Activated CD4-positive, alpha-beta T cell treated with anti-CD3 and anti-CD28 coated beads for 36 hours (primary cell): ENCODE measurements around the gene GRIN1. TPM values are rescaled to one million over a fixed set of nuclear protein-coding genes. Genes with fewer than 3 reads are reported as not detected.

Experiments used
- ATAC-seq: fragments of 200-7000 bp; cut with Tn5 transposase; one replicate; pipeline ENCODE4 v1.10.0; 2021; ENCODE audit warnings: mild to moderate bottlenecking, moderate library complexity
- CTCF ChIA-PET: fragments of 350-600 bp; sonication (Branson Sonifier 250); formaldehyde crosslinking; loops from one replicate; lab custom pipeline; 2021; ENCODE audit warnings: antibody characterized with exemption; lab: Charles Lee
- POLR2A ChIA-PET: fragments of 350-600 bp; sonication (Branson Sonifier 250); formaldehyde crosslinking; loops from one replicate; lab custom pipeline; 2021; ENCODE audit warnings: antibody characterized with exemption, inconsistent platforms; lab: Charles Lee
- DNase-seq: peaks from one replicate; pipeline ENCODE4 v3.0.0-alpha.2; 2020
- H3K27ac Mint-ChIP-seq: one replicate; pipeline ENCODE4 v1.8.0; 2021; ENCODE audit warnings: mixed read lengths
- H3K27me3 Mint-ChIP-seq: one replicate; pipeline ENCODE4 v1.8.0; 2021; ENCODE audit warnings: mixed read lengths
- H3K36me3 Mint-ChIP-seq: one replicate; pipeline ENCODE4 v1.8.0; 2021; ENCODE audit warnings: low read depth, mixed read lengths
- H3K4me1 Mint-ChIP-seq: one replicate; pipeline ENCODE4 v1.8.0; 2021; ENCODE audit warnings: mixed read lengths
- H3K4me3 Mint-ChIP-seq: one replicate; pipeline ENCODE4 v1.8.0; 2021; ENCODE audit warnings: mild to moderate bottlenecking, moderate library complexity, mixed read lengths
- H3K9me3 Mint-ChIP-seq: one replicate; pipeline ENCODE4 v1.8.0; 2021; ENCODE audit warnings: low read depth, mixed read lengths
- intact Hi-C, 2 experiments: fragments of 100-400 bp; cut with DNase I in 1 of 2; cut with micrococcal nuclease in 1 of 2; formaldehyde crosslinking; loops; one replicate each; pipeline versions ENCODE4 v1.14.2 to v1.15.1; 2022 to 2024; cut with DNase I, micrococcal nuclease
- total RNA-seq, 2 experiments: library from RNA; stranded (reverse); gene quantifications; one replicate each; pipeline ENCODE4 v1.2.3, GENCODE V29; 2021

Gene GRIN1
- total RNA-seq, 2 experiments from 2014 or later: 0.14 TPM; not detected in 1

GRCh38 chr9:137200311-137201204 lies 61.6 kb downstream of the GRIN1 start, which contains the start of gene TPRN:
TSS of gene TPRN (minus strand) at chr9:137200741. CDS start at chr9:137200711, 30 bp downstream.
- peak within 1 kb of the TSS; percentile 79 for H3K4me3 Mint-ChIP-seq
- POLR2A ChIA-PET: interaction anchor here (0.5 to 1.2 kb wide), 7 partner anchors 12 to 425 kb away, joined by 3 to 8 read pairs (median 4); partner anchors contain the start of genes SSNA1 and TUBB4B
- peaks cover 1% of the 10 kb centered on the region for H3K36me3 Mint-ChIP-seq
- H3K9me3 Mint-ChIP-seq: no peaks in the 10 kb centered on the region
- intact Hi-C loops: loop anchor here (1.0 to 5.0 kb wide), 13 partner anchors 12 to 717 kb away; partner anchors contain the start of genes ANAPC2 (in 2 of the 2), SSNA1 (in 2 of the 2), ABCA2 (in 1 of the 2) and EXD3 (in 1 of the 2)
- peaks cover 29% of the 10 kb centered on the region for H3K4me1 Mint-ChIP-seq
- H3K27me3 Mint-ChIP-seq: no peaks in the 10 kb centered on the region
- peak; percentile 99 for DNase-seq
- peak within 1 kb of the TSS; percentile 76 for H3K27ac Mint-ChIP-seq
- CTCF ChIA-PET: interaction anchor here (0.7 to 1.1 kb wide), 7 partner anchors 10 to 114 kb away, joined by 3 to 5 read pairs (median 4); partner anchors contain the start of genes MAN1B1, NELFB, RNF224 and TUBB4B
- ATAC-seq: peak; percentile 99

- Mint-ChIP-seq H3K4me1 (peaks cover 30% of the 10 kb centered on the region), H3K36me3 (peaks cover 4% of the 10 kb centered on the region), H3K27ac (peak overlapping the region; percentile 76), H3K4me3 (peak overlapping the region; percentile 79), H3K27me3 (no peaks in the 10 kb centered on the region), H3K9me3 (no peaks in the 10 kb centered on the region)
- no peak for DNase-seq
- ATAC-seq: no peak
- CTCF ChIA-PET: interaction anchor here (0.7 to 1.3 kb wide), 9 partner anchors 10 to 115 kb away, joined by 3 to 5 read pairs (median 4); partner anchors contain the start of genes ANAPC2, MAN1B1, NELFB and RNF224
- POLR2A ChIA-PET: interaction anchor here (0.5 to 1.2 kb wide), 7 partner anchors 12 to 424 kb away, joined by 3 to 8 read pairs (median 4); partner anchors contain the start of genes SSNA1 and TUBB4B
- intact Hi-C loops: loop anchor here in 1 of 2 experiments (5.0 kb wide), 1 partner anchor 314 kb away; the partner anchor contains the start of gene TRAF2
Measured at GRCh38 chr9:137201205-137201868, 62.4 kb downstream of the GRIN1 start.

GRCh38 chr9:137202966-137203365 lies 64.0 kb downstream of the GRIN1 start:
- Mint-ChIP-seq H3K4me3 (no peak overlapping the region), H3K27ac (no peak overlapping the region), H3K36me3 (peaks cover 14% of the 10 kb centered on the region), H3K9me3 (no peaks in the 10 kb centered on the region), H3K27me3 (no peaks in the 10 kb centered on the region), H3K4me1 (peaks cover 43% of the 10 kb centered on the region)
- ATAC-seq (no peak), DNase-seq (no peak)
- intact Hi-C loops: loop anchor here in 1 of 2 experiments (5.0 kb wide), 1 partner anchor 316 kb away; the partner anchor contains the start of gene TRAF2
- ChIA-PET CTCF (interaction anchor here (1.9 kb wide), 1 partner anchor 34 kb away, joined by 5 read pairs; no protein-coding TSS in a partner anchor), POLR2A (no interaction called here)

- Mint-ChIP-seq H3K36me3 (peaks cover 18% of the 10 kb centered on the region), H3K27me3 (no peaks in the 10 kb centered on the region), H3K4me3 (peak overlapping the region; percentile 93), H3K27ac (peak overlapping the region; percentile 93), H3K9me3 (no peaks in the 10 kb centered on the region), H3K4me1 (peaks cover 39% of the 10 kb centered on the region)
- intact Hi-C loops: loop anchor here (1.0 to 5.0 kb wide), 9 partner anchors 15 to 317 kb away; partner anchors contain the start of genes TUBB4B (in 2 of the 2), ANAPC2 (in 1 of the 2), DPP7 (in 1 of the 2) and NELFB (in 1 of the 2)
- ChIA-PET CTCF (interaction anchor here (0.6 to 2.4 kb wide), 5 partner anchors 18 to 363 kb away, joined by 3 to 11 read pairs (median 5); partner anchors contain the start of genes RNF208 and RNF224), POLR2A (interaction anchor here (0.7 to 1.0 kb wide), 2 partner anchors 50 to 121 kb away, joined by 3 read pairs; partner anchors contain the start of gene NELFB)
- ATAC-seq (no peak), DNase-seq (no peak)
Measured at GRCh38 chr9:137204731-137205125, 65.8 kb downstream of the GRIN1 start.

GRCh38 chr9:137205126-137206069 lies 66.4 kb downstream of the GRIN1 start, which contains the start of the genes NDOR1 and TMEM203:
TSS of gene NDOR1 (plus strand) at chr9:137205700. CDS start at chr9:137205778, 78 bp downstream.
TSS of gene TMEM203 (minus strand) at chr9:137205648. CDS start at chr9:137205414, 234 bp downstream.
- H3K9me3 Mint-ChIP-seq: no peaks in the 10 kb centered on the region
- no peaks in the 10 kb centered on the region for H3K27me3 Mint-ChIP-seq
- ChIA-PET POLR2A (interaction anchor here (0.7 kb wide), 1 partner anchor 122 kb away, joined by 3 read pairs; no protein-coding TSS in a partner anchor), CTCF (interaction anchor here (0.8 to 2.4 kb wide), 3 partner anchors 18 to 364 kb away, joined by 4 to 11 read pairs (median 9); partner anchors contain the start of genes RNF208 and RNF224)
- H3K27ac Mint-ChIP-seq: peak within 1 kb of the TSS; percentile 93
- H3K36me3 Mint-ChIP-seq: peaks cover 20% of the 10 kb centered on the region
- DNase-seq (peak; percentile 97), ATAC-seq (peak; percentile 53)
- peak within 1 kb of the TSS; percentile 93 for H3K4me3 Mint-ChIP-seq
- intact Hi-C loops: loop anchor here (1.0 to 2.0 kb wide), 8 partner anchors 16 to 91 kb away; partner anchors contain the start of genes TUBB4B (in 2 of the 2), ANAPC2 (in 1 of the 2), DPP7 (in 1 of the 2) and NELFB (in 1 of the 2)
- peaks cover 39% of the 10 kb centered on the region for H3K4me1 Mint-ChIP-seq

- intact Hi-C loops: no loop called here
- ATAC-seq: no peak
- no peaks in the 10 kb centered on the region for H3K9me3 Mint-ChIP-seq
- no peak for DNase-seq
- peak overlapping the region; percentile 93 for H3K4me3 Mint-ChIP-seq
- ChIA-PET POLR2A (interaction anchor here (0.6 kb wide), 1 partner anchor 804 kb away, joined by 3 read pairs; no protein-coding TSS in a partner anchor), CTCF (interaction anchor here (1.2 to 1.9 kb wide), 3 partner anchors 10 to 30 kb away, joined by 3 to 8 read pairs (median 4); a partner anchor contains a TSS)
- peak overlapping the region; percentile 84 for H3K27ac Mint-ChIP-seq
- H3K36me3 Mint-ChIP-seq: peaks cover 20% of the 10 kb centered on the region
- no peaks in the 10 kb centered on the region for H3K27me3 Mint-ChIP-seq
- peaks cover 35% of the 10 kb centered on the region for H3K4me1 Mint-ChIP-seq
Measured at GRCh38 chr9:137206602-137207001, 67.6 kb downstream of the GRIN1 start.

- no peak overlapping the region for H3K27ac Mint-ChIP-seq
- H3K4me3 Mint-ChIP-seq: no peak overlapping the region
- CTCF ChIA-PET: interaction anchor here (1.0 to 1.7 kb wide), 2 partner anchors 11 to 22 kb away, joined by 3 to 4 read pairs; partner anchors contain the start of gene TPRN
- H3K9me3 Mint-ChIP-seq: no peaks in the 10 kb centered on the region
- no peak for DNase-seq
- H3K4me1 Mint-ChIP-seq: peaks cover 11% of the 10 kb centered on the region
- no peaks in the 10 kb centered on the region for H3K27me3 Mint-ChIP-seq
- intact Hi-C loops: no loop called here
- POLR2A ChIA-PET: no interaction called here
- no peak for ATAC-seq
- peaks cover 20% of the 10 kb centered on the region for H3K36me3 Mint-ChIP-seq
Measured at GRCh38 chr9:137211532-137211931, 72.6 kb downstream of the GRIN1 start.

GRCh38 chr9:137212520-137212919 lies 73.6 kb downstream of the GRIN1 start:
- Mint-ChIP-seq H3K27me3 (no peaks in the 10 kb centered on the region), H3K4me3 (no peak overlapping the region), H3K36me3 (peaks cover 12% of the 10 kb centered on the region), H3K9me3 (no peaks in the 10 kb centered on the region), H3K4me1 (peaks cover 1% of the 10 kb centered on the region), H3K27ac (no peak overlapping the region)
- CTCF ChIA-PET: interaction anchor here (1.0 kb wide), 1 partner anchor 23 kb away, joined by 3 read pairs; no protein-coding TSS in a partner anchor
- intact Hi-C loops: no loop called here
- no peak for DNase-seq
- ATAC-seq: no peak
- POLR2A ChIA-PET: no interaction called here

GRCh38 chr9:137213160-137214060 lies 74.5 kb downstream of the GRIN1 start:
- no peak for ATAC-seq
- POLR2A ChIA-PET: no interaction called here
- Mint-ChIP-seq H3K4me3 (no peak overlapping the region), H3K9me3 (no peaks in the 10 kb centered on the region), H3K27ac (no peak overlapping the region), H3K27me3 (no peaks in the 10 kb centered on the region), H3K4me1 (no peaks in the 10 kb centered on the region), H3K36me3 (peaks cover 10% of the 10 kb centered on the region)
- CTCF ChIA-PET: no interaction called here
- DNase-seq: no peak
- intact Hi-C loops: no loop called here
